ENCODE results near the gene PPP2R3A.

Gene PPP2R3A, protein sequence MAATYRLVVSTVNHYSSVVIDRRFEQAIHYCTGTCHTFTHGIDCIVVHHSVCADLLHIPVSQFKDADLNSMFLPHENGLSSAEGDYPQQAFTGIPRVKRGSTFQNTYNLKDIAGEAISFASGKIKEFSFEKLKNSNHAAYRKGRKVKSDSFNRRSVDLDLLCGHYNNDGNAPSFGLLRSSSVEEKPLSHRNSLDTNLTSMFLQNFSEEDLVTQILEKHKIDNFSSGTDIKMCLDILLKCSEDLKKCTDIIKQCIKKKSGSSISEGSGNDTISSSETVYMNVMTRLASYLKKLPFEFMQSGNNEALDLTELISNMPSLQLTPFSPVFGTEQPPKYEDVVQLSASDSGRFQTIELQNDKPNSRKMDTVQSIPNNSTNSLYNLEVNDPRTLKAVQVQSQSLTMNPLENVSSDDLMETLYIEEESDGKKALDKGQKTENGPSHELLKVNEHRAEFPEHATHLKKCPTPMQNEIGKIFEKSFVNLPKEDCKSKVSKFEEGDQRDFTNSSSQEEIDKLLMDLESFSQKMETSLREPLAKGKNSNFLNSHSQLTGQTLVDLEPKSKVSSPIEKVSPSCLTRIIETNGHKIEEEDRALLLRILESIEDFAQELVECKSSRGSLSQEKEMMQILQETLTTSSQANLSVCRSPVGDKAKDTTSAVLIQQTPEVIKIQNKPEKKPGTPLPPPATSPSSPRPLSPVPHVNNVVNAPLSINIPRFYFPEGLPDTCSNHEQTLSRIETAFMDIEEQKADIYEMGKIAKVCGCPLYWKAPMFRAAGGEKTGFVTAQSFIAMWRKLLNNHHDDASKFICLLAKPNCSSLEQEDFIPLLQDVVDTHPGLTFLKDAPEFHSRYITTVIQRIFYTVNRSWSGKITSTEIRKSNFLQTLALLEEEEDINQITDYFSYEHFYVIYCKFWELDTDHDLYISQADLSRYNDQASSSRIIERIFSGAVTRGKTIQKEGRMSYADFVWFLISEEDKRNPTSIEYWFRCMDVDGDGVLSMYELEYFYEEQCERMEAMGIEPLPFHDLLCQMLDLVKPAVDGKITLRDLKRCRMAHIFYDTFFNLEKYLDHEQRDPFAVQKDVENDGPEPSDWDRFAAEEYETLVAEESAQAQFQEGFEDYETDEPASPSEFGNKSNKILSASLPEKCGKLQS (N-terminal part only)

GRCh38 chr3:135965506-135966270 is at the start of gene PPP2R3A:
PPP2R3A (plus strand) TSS chr3:135965728; CDS start chr3:136001499, 35,771 bp downstream.
- no peaks in the 10 kb centered on the region; the same call in 1 of the 2 replicates for H3K4me1 ChIP-seq (ENCODE audit: low read length)
- no peak within 1 kb of the TSS for H3K27ac ChIP-seq (ENCODE audit: low read length)
- no peaks in the 10 kb centered on the region for H3K9me3 ChIP-seq (replicated peaks; ENCODE audit: insufficient read depth, low read length)
- TF ChIP-seq EZH2phosphoT487 (IDR thresholded peaks at IDR 0.05; ENCODE audit: low read length), result no peak
- TF ChIP-seq EZH2 (optimal IDR thresholded peaks at IDR 0.05; ENCODE audit: low read depth, low read length), result no peak
- TF ChIP-seq CTCF (IDR thresholded peaks at IDR 0.05; ENCODE audit: low read length), result no peak
- H3K27me3 ChIP-seq (replicated peaks; ENCODE audit: insufficient read depth, low read length), result no peaks in the 10 kb centered on the region
- H3K36me3 ChIP-seq (replicated peaks; ENCODE audit: insufficient read depth, low read length), result no peaks in the 10 kb centered on the region
- H2AFZ ChIP-seq (ENCODE audit: low read length), result peak within 1 kb of the TSS; percentile 93
- peak within 1 kb of the TSS; percentile 54; the same call in 1 of the 2 replicates for H3K9ac ChIP-seq (ENCODE audit: low read length)
- no peaks in the 10 kb centered on the region for H3K79me2 ChIP-seq (ENCODE audit: low read length)
- no peaks in the 10 kb centered on the region for H3K9me2 ChIP-seq (replicated peaks; ENCODE audit: insufficient read depth, low read length)
- DNase-seq, result peak; percentile 73
- H3K4me3 ChIP-seq (ENCODE audit: low read length), result peak within 1 kb of the TSS; percentile 89
- H3F3A ChIP-seq (ENCODE audit: insufficient read depth, low read length), result no peaks in the 10 kb centered on the region; the same call in 1 of the 2 replicates
- H3K4me2 ChIP-seq (ENCODE audit: low read depth, low read length), result peak within 1 kb of the TSS; percentile 77
- no peaks in the 10 kb centered on the region for H4K20me1 ChIP-seq (ENCODE audit: insufficient read depth, low read length)

GRCh38 chr3:135916310-135916709 is 49.2 kb upstream of the PPP2R3A start:
- no peaks in the 10 kb centered on the region for H3F3A ChIP-seq (ENCODE audit: insufficient read depth, low read length)
- H2AFZ ChIP-seq (ENCODE audit: low read length), result no peak overlapping the region
- H3K9me3 ChIP-seq (replicated peaks; ENCODE audit: insufficient read depth, low read length), result no peaks in the 10 kb centered on the region
- H3K9ac ChIP-seq (ENCODE audit: low read length), result no peak overlapping the region
- no peaks in the 10 kb centered on the region for H3K9me2 ChIP-seq (replicated peaks; ENCODE audit: insufficient read depth, low read length)
- H3K4me3 ChIP-seq (ENCODE audit: low read length), result no peak overlapping the region
- H3K27me3 ChIP-seq (replicated peaks; ENCODE audit: insufficient read depth, low read length), result no peaks in the 10 kb centered on the region
- no peak for DNase-seq
- no peaks in the 10 kb centered on the region for H3K4me1 ChIP-seq (ENCODE audit: low read length)
- no peaks in the 10 kb centered on the region for H4K20me1 ChIP-seq (ENCODE audit: insufficient read depth, low read length)
- no peaks in the 10 kb centered on the region for H3K36me3 ChIP-seq (replicated peaks; ENCODE audit: insufficient read depth, low read length)
- no peak overlapping the region for H3K27ac ChIP-seq (ENCODE audit: low read length)
- H3K4me2 ChIP-seq (ENCODE audit: low read depth, low read length), result no peak overlapping the region
- no peaks in the 10 kb centered on the region for H3K79me2 ChIP-seq (ENCODE audit: low read length)
- no peak for TF ChIP-seq EZH2 (optimal IDR thresholded peaks at IDR 0.05; ENCODE audit: low read depth, low read length)
- TF ChIP-seq EZH2phosphoT487 (IDR thresholded peaks at IDR 0.05; ENCODE audit: low read length), result no peak
- TF ChIP-seq CTCF (IDR thresholded peaks at IDR 0.05; ENCODE audit: low read length), result no peak

DNA sequence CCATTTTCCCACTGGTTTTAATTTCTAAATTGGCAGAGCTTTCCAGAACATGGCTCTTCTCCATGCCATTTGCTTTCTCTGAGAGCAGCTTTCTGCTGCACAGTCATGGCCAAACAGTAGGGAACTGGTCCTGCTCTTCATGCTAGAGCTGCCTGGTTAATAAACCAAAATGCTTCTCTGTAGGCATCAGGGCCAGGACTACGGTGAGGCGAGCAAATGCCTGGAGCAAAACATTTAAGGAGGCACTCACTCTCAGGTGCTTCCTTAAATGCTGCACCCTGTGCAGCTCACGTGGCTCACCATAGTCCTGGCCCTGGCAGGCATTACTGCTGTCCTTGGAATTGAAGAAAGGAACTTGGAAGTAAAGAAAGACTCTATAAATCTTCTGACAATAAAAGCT is 48.5 kb upstream of the PPP2R3A start:
- Histone ChIP-seq H3F3A (ENCODE audit: insufficient read depth, low read length) (no peaks in the 10 kb centered on the region), H3K27ac (ENCODE audit: low read length) (no peak overlapping the region), H3K4me3 (ENCODE audit: low read length) (no peak overlapping the region), H3K9me2 (replicated peaks; ENCODE audit: insufficient read depth, low read length) (no peaks in the 10 kb centered on the region), H3K9ac (ENCODE audit: low read length) (no peak overlapping the region), H4K20me1 (ENCODE audit: insufficient read depth, low read length) (no peaks in the 10 kb centered on the region), H3K4me2 (ENCODE audit: low read depth, low read length) (no peak overlapping the region), H3K4me1 (ENCODE audit: low read length) (no peaks in the 10 kb centered on the region), H3K27me3 (replicated peaks; ENCODE audit: insufficient read depth, low read length) (no peaks in the 10 kb centered on the region), H3K36me3 (replicated peaks; ENCODE audit: insufficient read depth, low read length) (no peaks in the 10 kb centered on the region), H2AFZ (ENCODE audit: low read length) (no peak overlapping the region), H3K9me3 (replicated peaks; ENCODE audit: insufficient read depth, low read length) (no peaks in the 10 kb centered on the region), H3K79me2 (ENCODE audit: low read length) (no peaks in the 10 kb centered on the region)
- no peak for DNase-seq
- TF ChIP-seq EZH2 (optimal IDR thresholded peaks at IDR 0.05; ENCODE audit: low read depth, low read length) (no peak), EZH2phosphoT487 (IDR thresholded peaks at IDR 0.05; ENCODE audit: low read length) (no peak), CTCF (IDR thresholded peaks at IDR 0.05; ENCODE audit: low read length) (no peak)
